ENCODE data around the gene NACAD.

The NACAD gene

DNA sequence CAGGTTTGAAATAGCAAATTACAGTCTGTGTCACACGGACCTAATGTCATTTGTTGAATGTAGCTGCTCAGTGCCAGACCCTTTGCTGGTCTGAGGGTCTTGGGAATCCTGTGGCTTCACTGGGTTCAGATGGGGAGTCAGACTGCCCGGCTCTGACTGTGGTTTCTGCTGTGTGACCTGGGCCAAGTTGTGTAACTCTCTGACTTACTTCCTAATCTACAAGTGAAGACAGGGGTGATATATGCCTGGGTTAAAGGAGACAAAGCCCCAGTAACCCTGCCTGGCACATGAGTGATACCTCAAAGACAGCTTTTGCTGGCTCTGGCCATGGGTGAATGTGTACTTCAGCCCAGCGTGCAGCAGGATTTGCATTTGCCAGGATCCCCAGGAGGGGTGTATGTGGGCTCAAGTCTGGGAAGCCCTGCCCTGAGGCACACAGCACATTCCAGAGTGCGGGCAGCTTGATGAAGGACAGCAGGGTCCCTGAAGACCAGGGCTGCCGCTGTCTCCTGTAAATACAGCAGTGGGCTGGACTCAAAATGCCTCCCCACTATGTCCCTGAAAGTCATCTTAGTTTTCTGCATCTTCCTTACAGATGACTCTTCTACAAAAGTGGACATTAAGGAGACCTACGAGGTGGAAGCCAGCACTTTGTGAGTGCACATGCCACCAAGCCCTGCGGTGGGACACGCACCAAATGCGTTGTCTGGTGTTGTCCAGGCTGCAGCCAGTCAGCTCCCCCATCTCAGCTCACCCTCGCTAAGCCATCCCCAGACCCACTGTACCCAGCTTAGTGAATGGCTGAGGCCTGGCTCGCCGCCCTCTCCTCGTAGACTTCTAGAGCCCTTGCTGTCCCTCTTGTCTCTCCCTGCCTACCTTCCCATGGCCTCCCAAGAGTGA lies 16.4 kb downstream of the NACAD start:
- peak; percentile 41 for DNase-seq

DNA sequence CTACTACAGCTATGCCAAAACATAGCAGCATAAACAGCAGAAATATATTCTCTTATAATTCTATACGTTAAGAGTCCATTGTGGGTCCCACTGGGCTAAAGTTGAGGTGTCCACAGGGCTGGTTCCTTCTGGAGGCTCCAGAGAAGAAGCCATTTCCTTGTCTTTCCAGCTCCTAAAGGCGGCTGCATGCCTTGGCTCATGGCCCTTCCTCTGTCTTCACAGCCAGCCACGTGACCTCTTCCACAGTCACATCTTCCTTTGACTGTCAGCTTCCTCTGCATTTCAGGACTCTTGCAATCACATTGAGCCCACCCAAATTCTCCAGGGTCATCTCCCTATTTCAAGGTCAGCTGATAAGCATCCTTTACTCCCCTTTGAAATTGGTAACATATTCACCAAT lies 17.2 kb downstream of the NACAD start:
- DNase-seq, result no peak

DNA sequence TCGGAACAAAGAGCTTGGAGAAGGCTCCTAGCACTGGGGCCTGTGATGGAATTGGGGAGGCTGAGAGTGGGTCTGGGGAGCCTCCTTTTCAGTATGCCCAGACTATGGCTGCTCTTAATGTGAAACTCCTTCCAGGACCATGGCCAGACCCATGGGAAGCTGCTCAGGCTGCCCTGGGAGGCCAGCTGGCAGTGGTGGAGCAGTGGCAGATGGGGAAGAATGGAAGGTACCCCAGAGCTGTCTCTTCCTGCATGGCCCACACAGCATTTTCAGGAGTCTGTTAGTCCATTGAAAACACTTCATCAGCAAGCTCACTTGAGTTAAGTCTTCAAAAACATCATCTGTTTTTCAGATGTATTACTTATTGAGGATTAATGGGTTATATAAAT lies 18.5 kb downstream of the NACAD start:
- DNase-seq, result no peak

DNA sequence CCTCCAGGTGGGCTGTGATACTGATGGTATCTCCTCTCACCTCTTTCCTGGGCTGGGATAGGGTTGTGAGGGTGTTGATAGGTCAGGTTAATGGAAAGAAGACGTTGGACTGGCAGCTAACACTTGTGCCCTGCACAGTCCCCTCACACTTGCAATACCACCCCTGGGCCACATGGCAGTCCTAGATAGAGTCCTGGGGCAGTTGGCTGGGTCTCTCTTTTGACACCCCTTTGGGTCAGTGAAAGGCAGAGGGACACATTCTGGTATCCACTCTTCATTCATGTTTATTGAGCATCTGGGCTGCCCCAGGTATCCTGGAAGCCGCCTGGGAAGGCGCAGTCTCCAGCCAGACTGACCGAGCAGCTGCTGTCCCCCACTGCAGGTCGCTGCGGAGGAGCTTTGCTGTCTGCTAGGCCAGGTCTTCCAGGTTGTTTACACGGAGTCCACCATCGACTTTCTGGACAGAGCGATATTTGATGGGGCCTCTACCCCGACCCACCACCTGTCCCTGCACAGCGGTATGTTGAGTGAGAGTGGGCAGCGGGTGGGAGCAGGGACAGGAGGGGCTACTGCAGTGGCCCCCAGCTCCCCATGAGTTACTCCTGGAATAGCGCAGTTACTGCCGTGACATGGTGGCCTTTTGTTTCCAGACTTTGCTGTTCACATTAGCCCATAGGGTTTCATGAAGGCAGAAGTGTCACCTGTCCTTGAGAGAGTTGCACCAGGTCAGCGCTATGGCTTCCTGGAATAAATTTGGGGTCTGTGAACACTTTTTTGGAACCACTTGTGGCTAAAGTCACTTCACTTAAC lies 19.1 kb downstream of the NACAD start:
- peak; percentile 27 for DNase-seq

DNA sequence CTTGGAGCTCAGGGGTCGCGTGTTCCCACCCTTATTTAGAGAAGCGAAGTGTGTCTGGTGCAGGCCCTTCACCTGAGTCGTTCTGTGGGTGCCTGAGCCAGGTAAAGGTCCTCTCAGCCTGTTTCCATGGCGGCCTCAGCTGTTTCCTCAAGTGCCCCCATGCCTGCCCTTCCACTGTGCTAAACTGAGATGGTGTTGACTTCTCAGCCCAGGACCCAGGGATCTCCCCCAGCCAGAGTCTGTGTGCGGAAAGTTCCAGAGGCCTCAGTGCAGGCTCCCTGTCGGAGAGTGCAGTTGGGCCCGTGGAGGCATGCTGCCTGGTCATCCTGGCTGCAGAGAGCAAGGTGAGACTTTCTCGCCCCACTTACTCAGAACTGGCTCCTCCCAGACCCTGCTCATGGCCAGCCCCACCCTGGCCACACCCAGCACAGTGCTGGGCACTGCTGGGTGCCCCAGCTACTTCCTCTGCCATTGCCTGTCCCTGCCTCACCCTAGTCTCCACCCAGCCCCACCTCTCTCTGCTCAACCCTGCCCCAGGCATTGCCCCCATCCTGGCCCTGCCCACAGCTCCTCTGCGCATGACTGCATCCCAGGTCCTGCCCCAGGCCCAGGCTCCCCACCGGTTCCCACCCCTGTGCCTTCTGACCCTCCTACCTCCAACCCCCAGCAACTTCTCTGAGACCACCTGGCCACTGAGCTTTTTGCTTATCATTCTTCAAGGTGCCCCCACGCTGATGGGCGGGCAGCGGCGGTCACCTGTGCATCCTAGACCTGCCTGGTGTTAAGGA lies 20.3 kb downstream of the NACAD start:
- peak; percentile 33 for DNase-seq

DNA sequence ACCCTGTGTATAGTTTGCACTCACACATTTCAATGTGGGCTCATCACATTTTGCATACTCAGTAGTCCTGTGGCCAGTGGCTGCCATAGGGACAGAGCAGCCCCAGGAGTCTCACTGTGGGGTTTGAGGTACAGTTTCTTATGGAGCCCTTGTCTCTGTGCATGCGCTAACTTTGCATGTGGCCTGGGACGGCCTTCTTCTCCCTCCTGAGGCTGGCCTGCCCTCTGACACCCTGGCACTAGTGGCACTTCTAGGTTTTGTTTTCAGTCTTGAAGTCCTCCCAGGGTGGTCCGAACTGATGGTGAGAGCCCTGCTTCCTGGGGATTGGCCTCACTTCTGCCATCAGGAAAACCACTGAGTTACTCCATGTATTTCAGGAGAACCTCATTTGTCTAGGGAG lies 21.2 kb downstream of the NACAD start:
- DNase-seq, result no peak

DNA sequence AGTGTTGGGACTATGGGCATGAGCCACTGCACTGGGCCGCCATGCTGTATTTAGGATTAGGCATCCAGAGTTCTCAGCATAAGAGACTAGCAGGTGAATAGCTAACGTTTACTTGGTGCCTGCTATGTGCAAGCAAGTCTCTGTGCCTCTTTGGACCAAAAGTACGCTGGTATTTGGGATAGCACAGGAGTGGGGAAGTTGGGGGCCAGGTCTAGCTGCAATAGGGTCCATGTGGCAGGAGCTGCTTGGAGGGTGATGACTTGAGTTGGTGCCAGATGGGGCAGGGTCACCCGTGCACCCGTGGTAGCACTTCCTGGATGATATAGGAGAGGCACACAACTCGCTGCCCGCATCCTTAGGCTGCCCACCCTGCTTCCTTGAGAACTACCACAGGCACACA lies 22.4 kb downstream of the NACAD start:
- DNase-seq, result no peak

DNA sequence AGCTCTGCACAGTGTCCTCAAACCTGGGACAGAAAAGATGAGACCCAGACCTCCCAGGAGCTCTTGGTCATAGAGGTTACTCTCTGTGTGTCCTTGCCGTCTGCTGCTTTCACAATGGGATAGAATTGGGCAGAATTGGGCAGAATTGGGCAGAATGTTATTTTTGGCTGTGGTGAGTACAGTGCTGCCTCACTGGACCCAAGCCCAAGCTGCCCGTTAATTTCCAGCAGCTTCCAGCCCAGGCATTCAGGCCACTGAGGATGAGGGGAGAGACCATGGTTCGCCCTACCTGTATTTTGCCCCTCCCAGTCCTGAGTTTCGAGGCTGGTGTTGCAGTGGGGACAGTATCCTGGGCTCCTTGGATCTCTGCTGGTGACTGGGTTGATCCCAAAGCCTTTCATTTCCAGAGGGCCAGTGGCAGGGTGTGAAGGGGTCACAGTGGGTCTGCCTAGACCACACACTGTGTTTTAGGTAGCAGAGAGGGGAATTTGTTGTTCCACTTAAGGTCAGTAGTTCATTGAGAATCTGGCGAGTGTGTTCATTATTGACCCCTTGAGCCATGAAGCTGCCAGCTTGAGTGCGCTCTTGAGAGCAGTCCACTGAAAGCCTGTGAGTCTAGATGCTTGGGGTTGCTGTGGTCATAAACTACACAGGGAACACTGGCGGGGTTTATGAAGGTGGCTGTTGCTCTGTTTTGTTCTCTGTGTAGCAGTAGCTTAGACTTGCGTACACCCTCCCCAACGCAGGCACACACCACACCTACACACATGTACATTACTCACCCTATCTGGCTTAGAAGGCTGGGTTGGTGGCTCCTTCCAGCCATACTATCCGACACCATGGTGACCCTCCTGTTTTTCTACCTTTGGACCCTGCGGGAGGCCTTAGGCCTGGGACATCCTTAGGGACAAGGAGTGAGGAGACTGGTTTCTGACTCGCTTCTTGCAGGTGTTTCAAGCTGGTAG lies 23.5 kb downstream of the NACAD start:
- no peak for DNase-seq

DNA sequence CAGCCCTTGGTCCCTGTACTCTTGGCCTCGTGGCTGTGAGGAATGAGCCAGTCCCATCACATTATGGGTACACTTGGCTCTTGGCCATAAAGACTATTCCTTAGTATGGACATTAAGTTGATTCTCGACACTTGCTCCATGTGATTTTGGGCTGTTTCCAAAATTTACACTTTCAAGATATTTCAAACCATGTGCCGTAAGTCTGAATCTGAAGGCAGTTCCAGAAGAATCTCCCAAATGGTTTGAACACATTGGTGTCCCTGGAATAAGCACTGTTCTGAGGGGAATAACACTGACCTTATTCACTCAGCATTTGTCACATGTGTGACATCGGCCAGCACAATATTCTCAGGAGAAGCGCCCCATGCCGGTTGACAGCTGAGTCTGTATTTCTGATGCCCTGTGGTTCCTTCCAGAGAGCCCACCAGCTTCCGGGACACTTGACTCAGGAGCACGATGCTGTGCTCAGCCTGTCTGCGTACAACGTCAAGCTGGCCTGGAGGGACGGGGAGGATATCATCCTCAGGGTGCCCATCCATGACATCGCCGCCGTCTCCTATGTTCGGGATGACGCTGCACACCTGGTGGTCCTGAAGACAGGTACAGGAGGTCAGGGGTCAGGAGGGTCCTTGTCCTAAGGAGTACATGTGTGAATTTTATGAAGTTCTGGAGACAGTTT lies 24.6 kb downstream of the NACAD start:
- DNase-seq, result no peak

DNA sequence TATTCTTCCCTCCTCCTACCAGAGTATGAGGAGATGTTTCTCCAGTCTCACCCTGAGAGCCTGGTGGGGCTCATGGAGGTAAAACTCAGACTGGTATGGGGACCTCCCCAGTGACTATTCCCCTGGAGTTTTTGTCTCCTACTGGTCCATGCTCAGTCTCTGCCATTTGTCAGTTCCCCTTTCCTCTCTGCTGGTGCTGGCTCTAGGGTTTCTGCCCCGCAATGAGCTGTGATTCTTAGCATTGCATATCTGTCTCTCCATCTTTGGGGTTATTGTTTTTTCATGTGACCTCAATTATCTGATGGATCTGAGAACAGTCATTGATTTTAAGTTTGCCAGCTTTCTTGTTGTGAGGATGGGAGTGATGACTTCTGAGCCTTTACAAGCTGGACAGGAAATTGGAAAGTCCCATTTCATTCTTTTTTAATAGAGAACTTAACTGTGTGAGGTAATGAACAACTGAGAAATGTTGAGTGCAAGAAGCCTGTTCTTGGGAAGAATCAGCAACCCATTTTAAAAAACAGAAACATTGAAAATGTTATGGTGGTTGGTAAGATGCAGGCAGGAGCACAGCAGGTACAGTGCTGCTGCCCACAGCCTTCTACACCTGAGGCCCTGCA lies 26.9 kb downstream of the NACAD start:
- peak; percentile 42 for DNase-seq

DNA sequence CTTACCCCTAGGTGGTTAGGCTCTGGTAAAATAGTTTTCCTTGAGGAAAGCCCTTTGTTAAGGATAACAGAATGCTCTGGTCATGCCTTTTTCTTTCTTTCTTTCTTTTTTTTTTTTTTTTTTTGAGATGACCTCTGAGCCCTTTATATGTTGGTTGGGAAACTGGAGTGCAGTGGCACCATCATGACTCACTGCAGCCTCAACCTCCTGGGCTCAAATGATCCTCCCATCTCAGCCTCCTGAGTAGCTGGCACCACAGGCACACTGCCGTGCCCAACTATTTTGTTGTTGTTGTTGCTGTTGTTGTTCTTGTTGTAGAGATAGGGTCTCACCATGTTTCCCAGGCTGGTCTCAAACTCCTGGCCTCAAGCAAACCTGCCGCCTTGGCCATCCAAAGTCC lies 27.4 kb downstream of the NACAD start:
- DNase-seq, result no peak

DNA sequence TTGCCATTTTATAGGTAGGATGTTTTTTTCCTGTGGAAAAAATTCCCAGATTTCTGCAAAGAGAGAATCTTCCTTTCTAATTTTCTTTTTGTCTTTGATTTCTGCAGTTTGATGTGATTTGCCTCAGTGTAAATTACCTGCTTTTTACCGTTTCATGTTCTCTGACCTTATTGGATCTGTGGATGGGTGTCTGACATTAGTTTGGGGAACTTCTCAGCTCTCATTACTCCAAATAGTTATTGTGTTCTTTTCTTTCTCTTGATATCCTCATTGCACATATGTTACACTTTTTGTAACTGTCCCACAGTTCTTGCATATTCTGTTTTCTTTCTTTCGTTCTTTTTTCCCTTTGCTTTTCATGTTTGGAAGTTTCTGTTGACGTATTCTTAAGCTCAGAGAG lies 28.5 kb downstream of the NACAD start:
- no peak for DNase-seq

DNA sequence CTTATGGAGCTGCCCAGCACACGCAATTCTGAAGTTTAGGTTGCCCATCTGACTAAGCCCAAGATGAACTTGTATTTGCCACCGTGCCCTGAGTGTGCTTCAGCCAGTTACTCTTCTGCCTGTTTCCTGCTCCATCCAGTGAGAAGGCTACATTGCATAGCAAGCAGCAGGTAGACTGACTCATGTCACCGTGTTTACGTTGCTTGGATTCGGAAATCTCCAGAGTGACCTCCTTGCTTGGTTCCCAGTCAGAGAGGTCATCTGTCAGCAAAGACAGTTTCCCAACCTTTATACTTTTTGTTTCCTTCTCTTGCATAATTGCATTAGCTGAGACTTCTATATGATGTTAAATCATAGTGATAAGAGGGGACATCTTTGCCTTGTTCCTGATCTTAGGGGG lies 30.9 kb downstream of the NACAD start:
- DNase-seq, result no peak

DNA sequence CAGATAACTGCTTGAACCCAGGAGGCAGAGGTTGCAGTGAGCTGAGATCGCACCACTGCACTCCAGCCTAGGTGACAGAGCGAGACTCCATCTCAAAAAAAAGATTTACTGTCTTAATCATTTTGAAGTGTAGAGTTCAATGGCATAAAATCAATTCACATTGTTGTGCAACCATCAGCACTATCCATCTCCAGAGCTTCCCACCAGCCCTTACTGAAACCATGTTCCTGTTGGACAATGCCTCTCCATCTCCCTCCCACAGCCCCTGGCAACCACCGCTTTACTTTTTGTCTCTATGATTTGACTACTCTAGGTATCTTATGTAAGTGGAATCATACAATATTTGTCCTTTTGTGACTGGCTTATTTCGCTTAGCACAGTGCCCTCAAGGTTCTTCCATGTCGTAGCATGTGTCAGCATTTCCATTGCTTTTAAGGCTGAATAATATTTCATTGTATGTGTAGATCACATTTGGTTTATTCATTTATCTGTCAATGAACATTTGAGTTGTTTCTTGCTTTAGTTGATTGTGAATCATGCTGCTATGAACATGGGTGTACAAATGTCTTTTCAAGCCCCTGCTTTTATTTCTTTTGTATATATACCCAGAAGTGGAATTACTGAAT lies 33.1 kb downstream of the NACAD start:
- no peak for DNase-seq

DNA sequence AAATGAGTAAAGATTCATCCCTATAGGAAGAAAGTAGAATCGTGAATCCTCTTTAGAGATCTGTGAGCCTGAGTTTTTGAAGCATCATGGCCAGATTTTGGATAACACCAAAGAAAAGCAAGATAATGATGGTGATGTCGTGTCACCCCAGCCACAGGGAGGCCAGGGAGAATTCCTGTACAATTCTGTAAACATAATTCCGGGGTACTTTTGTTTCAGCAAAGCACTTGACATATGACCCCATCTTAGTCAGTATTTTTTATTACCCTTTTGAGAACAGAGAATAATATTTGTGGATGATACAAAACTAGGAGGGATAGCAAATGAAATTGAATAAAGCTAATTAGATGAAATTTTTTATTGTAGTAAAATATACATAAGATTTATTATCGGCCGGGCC lies 33.8 kb downstream of the NACAD start:
- DNase-seq, result no peak

DNA sequence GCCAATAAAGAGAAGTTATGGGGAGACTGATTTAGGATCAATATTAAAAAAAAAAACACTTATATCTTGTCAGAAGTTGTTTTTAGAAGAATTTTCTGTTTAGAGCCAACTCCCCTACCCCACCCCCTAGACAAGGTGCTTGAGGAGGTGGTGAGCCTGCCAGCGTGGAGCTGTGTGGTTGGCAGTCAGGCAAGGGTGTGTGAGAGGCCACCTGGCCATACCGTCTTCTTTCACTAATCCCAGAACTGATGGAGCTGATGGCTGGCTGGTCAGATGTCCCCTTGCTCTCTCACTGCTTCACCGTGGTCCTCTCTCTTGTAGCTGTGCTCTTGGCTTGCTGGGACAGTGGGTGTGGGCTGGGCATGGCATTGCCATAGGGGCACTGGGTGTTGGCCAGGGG lies 34.3 kb downstream of the NACAD start:
- DNase-seq, result no peak

DNA sequence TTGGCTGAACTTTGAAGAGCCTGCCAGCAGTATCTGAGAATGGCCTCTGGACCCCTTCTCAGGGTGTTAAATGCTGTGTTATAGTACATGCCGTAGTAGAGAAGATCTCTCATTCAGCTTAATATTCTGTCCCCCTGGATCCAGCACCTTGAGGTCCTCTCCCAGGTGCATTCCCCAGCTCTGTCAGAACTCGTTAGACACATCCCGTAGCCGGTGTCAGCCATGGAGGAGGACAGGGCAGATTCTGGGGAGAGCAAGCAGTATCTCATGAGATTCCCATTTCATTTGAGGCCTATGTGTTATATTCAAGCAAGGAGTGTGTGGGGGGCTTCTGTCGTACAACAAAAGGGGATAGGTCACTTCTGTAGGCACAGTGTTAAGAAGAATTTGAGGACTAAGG lies 34.8 kb downstream of the NACAD start:
- no peak for DNase-seq

DNA sequence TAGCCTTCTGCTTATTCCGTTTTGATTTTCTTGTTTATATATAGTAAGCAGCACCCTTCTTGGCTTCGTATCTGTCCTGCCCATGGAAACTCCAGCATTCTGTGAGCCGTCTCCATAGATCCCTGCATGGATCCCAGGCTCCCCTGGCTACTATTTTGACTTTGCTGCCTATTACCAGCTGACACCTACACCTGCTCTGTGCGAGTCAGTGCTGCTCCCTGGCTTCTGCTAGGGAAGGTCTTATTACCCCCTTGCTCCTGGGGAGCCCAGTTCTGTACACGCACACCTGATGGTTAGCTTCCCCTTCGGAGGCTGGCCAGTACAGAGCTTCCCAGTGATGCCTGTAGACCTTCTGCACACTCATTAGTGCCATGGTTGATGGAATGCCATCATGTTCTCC lies 35.4 kb downstream of the NACAD start:
- no peak for DNase-seq

DNA sequence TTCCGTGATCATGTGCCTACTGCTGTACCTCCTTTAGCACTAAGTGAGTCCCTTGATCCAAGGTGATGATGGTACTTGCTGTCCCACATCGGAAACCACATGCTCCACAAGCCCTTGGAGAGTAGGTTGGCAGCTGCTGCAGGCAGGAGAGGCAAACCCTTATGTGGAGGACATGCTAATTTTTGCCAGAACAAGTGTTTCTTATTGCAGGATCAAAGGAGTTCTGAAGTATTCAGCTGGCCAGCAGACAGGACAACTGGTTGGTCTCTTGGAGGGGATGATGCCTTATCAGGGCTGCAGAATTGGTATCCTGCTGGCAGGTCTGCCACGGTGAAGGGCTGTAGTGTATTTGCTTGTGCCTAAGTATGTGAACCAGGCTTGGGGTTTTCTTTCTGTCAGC lies 36.8 kb downstream of the NACAD start:
- DNase-seq, result no peak

DNA sequence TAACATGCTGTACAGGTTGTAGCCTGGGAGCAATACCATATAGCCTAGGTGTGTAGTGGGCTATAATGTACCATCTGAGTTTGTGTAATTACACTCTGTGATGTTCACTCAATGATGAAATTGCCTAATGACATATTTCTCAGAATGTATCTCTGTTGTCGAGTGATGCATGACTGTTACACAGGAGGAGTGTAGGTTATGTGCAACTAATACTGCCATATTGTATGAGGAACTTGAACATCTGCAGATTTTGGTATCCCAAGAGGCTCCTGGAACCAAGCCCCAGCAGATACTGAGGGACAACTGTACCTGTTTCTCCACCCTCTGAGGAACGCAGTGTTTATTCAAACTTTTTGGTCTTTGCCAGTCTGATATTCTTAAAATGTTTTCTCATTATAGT lies 38.6 kb downstream of the NACAD start:
- no peak for DNase-seq

DNA sequence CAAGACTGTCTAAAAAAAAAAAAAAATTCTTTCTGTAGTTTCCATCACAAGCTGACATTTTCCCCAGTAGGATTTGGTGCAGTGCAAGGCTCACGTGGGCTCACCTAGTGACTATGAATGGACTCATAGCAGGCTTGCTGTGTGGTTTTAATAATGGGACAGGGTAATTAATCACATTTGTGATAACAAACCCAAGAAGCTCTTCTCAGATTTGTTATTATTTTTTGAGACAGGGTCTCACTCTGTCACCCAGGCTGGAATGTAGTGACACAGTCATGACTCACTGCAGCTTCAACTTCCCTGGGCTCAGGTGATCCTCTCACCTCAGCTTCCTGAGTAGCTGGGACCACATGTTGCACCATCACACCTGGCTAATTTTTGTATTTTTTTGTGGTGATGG lies 40.0 kb downstream of the NACAD start:
- no peak for DNase-seq
